Activated CD4-positive, alpha-beta T cell treated with anti-CD3 and anti-CD28 coated beads, Interleukin-2, amount 10 ng/mL, durations not matched to agents 7 days and 5 days (primary cell): ENCODE results near the gene LHX4. TPM values are rescaled to one million over a fixed set of nuclear protein-coding genes. Genes with fewer than 3 reads are reported as not detected.

Experiments used
- CTCF ChIA-PET: fragments of 350-600 bp; sonication (Branson Sonifier 250); formaldehyde crosslinking; loops from one replicate; lab custom pipeline; 2021; ENCODE audit warnings: antibody characterized with exemption; lab: Charles Lee
- POLR2A ChIA-PET: fragments of 350-600 bp; sonication (Branson Sonifier 250); formaldehyde crosslinking; loops from one replicate; lab custom pipeline; 2021; ENCODE audit warnings: antibody characterized with exemption; lab: Charles Lee
- DNase-seq: peaks from one replicate; pipeline ENCODE4 v3.0.0-alpha.2; 2020
- H3K27ac Mint-ChIP-seq: one replicate; pipeline ENCODE4 v1.8.0; 2021; ENCODE audit warnings: mild to moderate bottlenecking, moderate library complexity, mixed read lengths
- H3K27me3 Mint-ChIP-seq: one replicate; pipeline ENCODE4 v1.8.0; 2021; ENCODE audit warnings: mixed read lengths
- H3K36me3 Mint-ChIP-seq: one replicate; pipeline ENCODE4 v1.8.0; 2021; ENCODE audit warnings: low read depth, mixed read lengths
- H3K4me1 Mint-ChIP-seq: one replicate; pipeline ENCODE4 v1.8.0; 2021; ENCODE audit warnings: mixed read lengths
- H3K4me3 Mint-ChIP-seq: one replicate; pipeline ENCODE4 v1.8.0; 2021; ENCODE audit warnings: mild to moderate bottlenecking, moderate library complexity, mixed read lengths
- H3K9me3 Mint-ChIP-seq: one replicate; pipeline ENCODE4 v1.8.0; 2021; ENCODE audit warnings: mixed read lengths
- total RNA-seq, 2 experiments: library from RNA; stranded (reverse); gene quantifications; one replicate each; pipeline ENCODE4 v1.2.3, GENCODE V29; 2021

The LHX4 gene
- total RNA-seq, 2 experiments from 2014 or later = not detected

- peaks cover 4% of the 10 kb centered on the region for H3K36me3 Mint-ChIP-seq
- no peaks in the 10 kb centered on the region for H3K27me3 Mint-ChIP-seq
Measured at GRCh38 chr1:180280617-180281016, 50.6 kb downstream of the LHX4 start.

GRCh38 chr1:180281490-180281889, 51.4 kb downstream of the LHX4 start:
- DNase-seq = no peak
- ChIA-PET POLR2A (no interaction called here), CTCF (no interaction called here)
- no peaks in the 10 kb centered on the region for H3K4me1 Mint-ChIP-seq
- no peak overlapping the region for H3K4me3 Mint-ChIP-seq
- H3K36me3 Mint-ChIP-seq = peaks cover 2% of the 10 kb centered on the region
- no peaks in the 10 kb centered on the region for H3K9me3 Mint-ChIP-seq
- H3K27me3 Mint-ChIP-seq = no peaks in the 10 kb centered on the region
- H3K27ac Mint-ChIP-seq = peak overlapping the region; percentile 2

More at GRCh38 chr1:180280617-180281016, 50.6 kb downstream of the LHX4 start:
- ChIA-PET POLR2A (no interaction called here), CTCF (interaction anchor here (0.9 kb wide), 1 partner anchor 27 kb away, joined by 3 read pairs; no protein-coding TSS in a partner anchor)
- Mint-ChIP-seq H3K9me3 (no peaks in the 10 kb centered on the region), H3K4me3 (no peak overlapping the region), H3K4me1 (no peaks in the 10 kb centered on the region), H3K27ac (no peak overlapping the region)
- no peak for DNase-seq

GRCh38 chr1:180282401-180283044, 52.5 kb downstream of the LHX4 start:
- POLR2A ChIA-PET = no interaction called here
- Mint-ChIP-seq H3K27ac (no peak overlapping the region), H3K36me3 (peaks cover 3% of the 10 kb centered on the region), H3K27me3 (no peaks in the 10 kb centered on the region), H3K4me3 (no peak overlapping the region), H3K9me3 (no peaks in the 10 kb centered on the region), H3K4me1 (no peaks in the 10 kb centered on the region)
- no peak for DNase-seq
- CTCF ChIA-PET = no interaction called here

- no peaks in the 10 kb centered on the region for H3K4me1 Mint-ChIP-seq
- no peaks in the 10 kb centered on the region for H3K9me3 Mint-ChIP-seq
- CTCF ChIA-PET = no interaction called here
- H3K36me3 Mint-ChIP-seq = peaks cover 5% of the 10 kb centered on the region
- H3K4me3 Mint-ChIP-seq = no peak overlapping the region
- POLR2A ChIA-PET = no interaction called here
- no peaks in the 10 kb centered on the region for H3K27me3 Mint-ChIP-seq
- DNase-seq = no peak
- no peak overlapping the region for H3K27ac Mint-ChIP-seq
Measured at GRCh38 chr1:180283098-180283497, 53.0 kb downstream of the LHX4 start.

GRCh38 chr1:180286417-180286816, 56.4 kb downstream of the LHX4 start:
- H3K27me3 Mint-ChIP-seq = no peaks in the 10 kb centered on the region
- POLR2A ChIA-PET = no interaction called here
- H3K27ac Mint-ChIP-seq = no peak overlapping the region
- no peak for DNase-seq
- H3K4me3 Mint-ChIP-seq = no peak overlapping the region
- H3K9me3 Mint-ChIP-seq = no peaks in the 10 kb centered on the region
- H3K36me3 Mint-ChIP-seq = peaks cover 5% of the 10 kb centered on the region
- CTCF ChIA-PET = interaction anchor here (0.9 kb wide), 1 partner anchor 9 kb away, joined by 3 read pairs; no protein-coding TSS in a partner anchor
- H3K4me1 Mint-ChIP-seq = peaks cover 14% of the 10 kb centered on the region

DNA sequence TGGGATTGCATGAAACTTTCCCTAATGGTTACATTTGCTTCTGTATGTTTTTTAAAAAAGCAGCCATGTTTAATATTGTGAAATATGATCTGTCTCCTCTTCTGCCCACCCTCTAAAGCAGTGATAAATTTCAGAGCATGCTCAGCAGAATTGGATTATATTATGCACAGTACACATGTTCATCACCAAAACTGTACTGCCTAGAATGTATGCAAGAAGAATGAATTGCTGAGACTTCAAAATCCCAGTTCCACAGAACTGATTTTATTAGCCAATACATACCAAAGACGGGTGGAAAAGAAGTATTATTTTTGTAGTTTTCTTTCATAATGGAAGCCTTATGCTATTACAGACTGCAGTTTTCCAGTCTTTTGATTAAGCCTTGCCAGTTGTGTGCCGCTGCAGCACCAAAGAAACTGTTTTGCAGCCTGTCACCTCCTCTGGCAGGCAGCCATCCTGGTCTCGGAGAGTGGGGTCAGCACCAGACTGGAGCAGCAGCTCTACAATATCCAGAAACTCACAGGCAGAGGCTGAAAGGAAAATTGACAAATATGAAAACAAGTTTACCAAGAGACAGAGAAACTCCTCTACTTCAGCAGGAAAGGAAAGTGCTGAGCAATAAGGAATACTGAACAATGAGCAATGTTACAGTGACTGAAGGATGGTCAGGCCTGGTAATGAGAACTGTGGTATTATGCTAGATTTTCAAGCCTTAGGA, 58.1 kb downstream of the LHX4 start:
- Mint-ChIP-seq H3K4me1 (peaks cover 22% of the 10 kb centered on the region), H3K4me3 (no peak overlapping the region), H3K27me3 (no peaks in the 10 kb centered on the region), H3K9me3 (peaks cover 7% of the 10 kb centered on the region), H3K36me3 (peaks cover 5% of the 10 kb centered on the region), H3K27ac (no peak overlapping the region)
- DNase-seq = no peak
- ChIA-PET POLR2A (no interaction called here), CTCF (no interaction called here)

DNA sequence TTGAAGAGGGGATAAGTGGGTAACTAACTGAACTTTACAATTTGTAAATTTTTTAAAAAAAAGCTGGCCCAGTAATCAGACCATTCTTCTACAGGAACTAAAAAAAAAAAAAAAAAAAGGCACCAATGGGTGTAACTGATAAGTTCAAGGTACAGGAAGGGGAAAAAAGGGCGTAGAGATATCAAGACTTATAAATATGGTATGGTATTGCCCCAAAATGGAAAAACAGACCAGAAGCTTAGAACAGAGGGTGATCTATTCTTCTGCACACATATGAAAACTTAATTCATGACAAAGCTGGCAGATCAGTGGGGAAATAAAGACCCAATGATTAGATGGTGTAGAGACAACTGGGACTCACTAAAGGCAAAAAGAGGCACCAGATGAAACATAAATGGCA, 58.9 kb downstream of the LHX4 start:
- Mint-ChIP-seq H3K36me3 (peaks cover 5% of the 10 kb centered on the region), H3K9me3 (peaks cover 7% of the 10 kb centered on the region), H3K4me3 (no peak overlapping the region), H3K27ac (no peak overlapping the region), H3K27me3 (no peaks in the 10 kb centered on the region), H3K4me1 (peaks cover 22% of the 10 kb centered on the region)
- CTCF ChIA-PET = no interaction called here
- no peak for DNase-seq
- POLR2A ChIA-PET = no interaction called here

- Mint-ChIP-seq H3K36me3 (peaks cover 11% of the 10 kb centered on the region), H3K27me3 (no peaks in the 10 kb centered on the region), H3K9me3 (peaks cover 7% of the 10 kb centered on the region), H3K4me1 (peaks cover 22% of the 10 kb centered on the region), H3K4me3 (no peak overlapping the region), H3K27ac (no peak overlapping the region)
- POLR2A ChIA-PET = no interaction called here
- CTCF ChIA-PET = no interaction called here
- DNase-seq = no peak
Measured at GRCh38 chr1:180290265-180291001, 60.4 kb downstream of the LHX4 start.

DNA sequence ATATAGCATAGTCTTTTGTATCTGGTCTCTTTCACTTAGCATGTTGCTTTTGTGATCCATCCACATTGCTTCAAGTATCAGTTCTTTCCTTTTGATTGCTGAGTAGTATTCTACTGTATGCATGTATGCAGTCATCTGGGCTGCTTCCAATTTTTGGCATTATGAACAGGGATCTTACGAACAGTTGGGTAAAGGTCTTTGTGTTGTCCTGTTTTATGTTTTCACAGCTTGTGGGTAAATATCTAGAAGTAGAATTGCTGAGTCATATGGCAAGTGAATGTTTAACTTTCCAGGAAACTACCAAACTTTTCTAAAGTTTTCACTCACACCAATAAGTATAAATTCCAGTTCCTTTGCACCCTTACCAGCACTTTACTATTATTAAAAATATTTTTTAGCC, 60.9 kb downstream of the LHX4 start:
- Mint-ChIP-seq H3K27ac (no peak overlapping the region), H3K36me3 (peaks cover 11% of the 10 kb centered on the region), H3K4me1 (peaks cover 26% of the 10 kb centered on the region), H3K4me3 (no peak overlapping the region), H3K27me3 (no peaks in the 10 kb centered on the region), H3K9me3 (peaks cover 7% of the 10 kb centered on the region)
- no peak for DNase-seq
- ChIA-PET POLR2A (no interaction called here), CTCF (no interaction called here)

- H3K27me3 Mint-ChIP-seq = no peaks in the 10 kb centered on the region
- H3K4me3 Mint-ChIP-seq = no peak overlapping the region
- peaks cover 7% of the 10 kb centered on the region for H3K9me3 Mint-ChIP-seq
- H3K36me3 Mint-ChIP-seq = peaks cover 6% of the 10 kb centered on the region
- DNase-seq = no peak
- no peak overlapping the region for H3K27ac Mint-ChIP-seq
- peaks cover 31% of the 10 kb centered on the region for H3K4me1 Mint-ChIP-seq
- POLR2A ChIA-PET = no interaction called here
- CTCF ChIA-PET = no interaction called here
Measured at GRCh38 chr1:180294711-180295110, 64.6 kb downstream of the LHX4 start.

- no peak overlapping the region for H3K27ac Mint-ChIP-seq
- peaks cover 24% of the 10 kb centered on the region for H3K4me1 Mint-ChIP-seq
- peaks cover 6% of the 10 kb centered on the region for H3K36me3 Mint-ChIP-seq
- DNase-seq = no peak
- no peak overlapping the region for H3K4me3 Mint-ChIP-seq
- CTCF ChIA-PET = no interaction called here
- H3K27me3 Mint-ChIP-seq = no peaks in the 10 kb centered on the region
- peaks cover 7% of the 10 kb centered on the region for H3K9me3 Mint-ChIP-seq
- POLR2A ChIA-PET = no interaction called here
Measured at GRCh38 chr1:180295999-180296398, 65.9 kb downstream of the LHX4 start.

GRCh38 chr1:180299479-180300221, 69.6 kb downstream of the LHX4 start:
- POLR2A ChIA-PET = no interaction called here
- Mint-ChIP-seq H3K4me3 (no peak overlapping the region), H3K27me3 (no peaks in the 10 kb centered on the region), H3K9me3 (no peaks in the 10 kb centered on the region), H3K27ac (no peak overlapping the region), H3K4me1 (peaks cover 17% of the 10 kb centered on the region), H3K36me3 (peaks cover 5% of the 10 kb centered on the region)
- DNase-seq = no peak
- CTCF ChIA-PET = no interaction called here
